ENCODE results near the gene ARHGAP10. TPM values are rescaled to one million over a fixed set of nuclear protein-coding genes. Genes with fewer than 3 reads are reported as not detected.
A peak's percentile ranks its signal among the peaks of the same experiment; 100 is the strongest.

Gene ARHGAP10
- total RNA-seq, 4 donors from 2014 or later: 131 to 217 (median 206) TPM

DNA sequence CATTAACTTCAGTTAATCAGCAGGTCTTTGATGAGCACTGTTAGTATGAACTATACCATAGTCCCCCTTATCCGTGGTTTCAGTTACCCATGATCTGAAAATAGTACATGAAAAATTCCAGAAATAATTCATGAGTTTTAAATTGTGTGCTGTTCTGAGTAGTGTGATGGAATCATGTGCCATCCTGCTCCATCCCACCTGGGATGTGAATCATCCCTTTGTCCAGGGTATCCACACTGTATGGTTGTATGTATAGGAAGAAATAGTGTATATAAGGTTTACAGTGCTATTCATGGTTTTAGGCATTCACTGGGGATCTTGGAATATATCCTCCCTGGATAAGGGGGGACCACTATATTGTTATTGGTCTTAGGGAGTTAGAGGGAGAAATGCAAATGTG lies 24.5 kb downstream of the ARHGAP10 start:
- 72 to 73% methylated on average over 1 of the region's 1 CpG for WGBS, 2 donors
- Histone ChIP-seq H3K9me3 (no peaks in the 10 kb centered on the region), H3K27me3 (no peaks in the 10 kb centered on the region), H3K4me3 (no peak overlapping the region), H3K4me1 (peaks cover 0 to 49% (median 24%) of the 10 kb centered on the region in 4 donors), H3K36me3 (peaks cover 0 to 7% (median 0%) of the 10 kb centered on the region in 3 donors), H3K27ac (peak overlapping the region in 2 of 4 donors; percentile 78 to 84)
- DNase-seq (ENCODE audit: low spot score in 2 of 2): no peak
- TF ChIP-seq, protein P1, sequence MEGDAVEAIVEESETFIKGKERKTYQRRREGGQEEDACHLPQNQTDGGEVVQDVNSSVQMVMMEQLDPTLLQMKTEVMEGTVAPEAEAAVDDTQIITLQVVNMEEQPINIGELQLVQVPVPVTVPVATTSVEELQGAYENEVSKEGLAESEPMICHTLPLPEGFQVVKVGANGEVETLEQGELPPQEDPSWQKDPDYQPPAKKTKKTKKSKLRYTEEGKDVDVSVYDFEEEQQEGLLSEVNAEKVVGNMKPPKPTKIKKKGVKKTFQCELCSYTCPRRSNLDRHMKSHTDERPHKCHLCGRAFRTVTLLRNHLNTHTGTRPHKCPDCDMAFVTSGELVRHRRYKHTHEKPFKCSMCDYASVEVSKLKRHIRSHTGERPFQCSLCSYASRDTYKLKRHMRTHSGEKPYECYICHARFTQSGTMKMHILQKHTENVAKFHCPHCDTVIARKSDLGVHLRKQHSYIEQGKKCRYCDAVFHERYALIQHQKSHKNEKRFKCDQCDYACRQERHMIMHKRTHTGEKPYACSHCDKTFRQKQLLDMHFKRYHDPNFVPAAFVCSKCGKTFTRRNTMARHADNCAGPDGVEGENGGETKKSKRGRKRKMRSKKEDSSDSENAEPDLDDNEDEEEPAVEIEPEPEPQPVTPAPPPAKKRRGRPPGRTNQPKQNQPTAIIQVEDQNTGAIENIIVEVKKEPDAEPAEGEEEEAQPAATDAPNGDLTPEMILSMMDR (IDR thresholded peaks at IDR 0.05): no peak
- TF ChIP-seq EP300 (IDR thresholded peaks at IDR 0.05) (no peak), POLR2A (IDR thresholded peaks at IDR 0.05) (no peak)

DNA sequence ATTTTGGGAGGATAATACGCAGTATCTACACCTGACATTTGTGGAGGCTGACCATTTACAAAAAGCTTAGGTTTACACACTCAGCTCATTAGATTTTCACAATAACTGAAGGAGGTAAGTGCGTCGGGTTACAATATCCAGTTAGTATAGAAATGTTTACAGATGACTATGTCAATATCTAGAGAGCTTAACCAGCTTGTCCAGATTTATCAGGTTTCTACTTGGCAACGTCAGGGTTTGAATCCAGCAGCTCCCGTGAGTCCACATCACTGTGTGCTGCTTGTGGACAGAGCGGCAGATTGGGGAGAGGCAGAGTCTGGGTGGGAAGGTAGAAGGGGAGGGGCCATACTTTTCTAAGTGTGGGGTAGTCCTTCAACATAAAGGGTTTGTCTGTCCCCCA lies 28.3 kb downstream of the ARHGAP10 start:
- Histone ChIP-seq H3K27me3 (no peaks in the 10 kb centered on the region), H3K27ac (no peak overlapping the region), H3K9me3 (no peaks in the 10 kb centered on the region), H3K4me1 (peaks cover 0 to 41% (median 11%) of the 10 kb centered on the region in 4 donors), H3K36me3 (peaks cover 0 to 7% (median 0%) of the 10 kb centered on the region in 3 donors), H3K4me3 (no peak overlapping the region)
- 80 to 87% methylated on average over 6 of the region's 6 CpGs for WGBS, 2 donors
- TF ChIP-seq POLR2A (IDR thresholded peaks at IDR 0.05): no peak
- no peak for TF ChIP-seq EP300 (IDR thresholded peaks at IDR 0.05)
- TF ChIP-seq, protein P1 (IDR thresholded peaks at IDR 0.05): no peak
- no peak for DNase-seq (ENCODE audit: low spot score in 2 of 2)

DNA sequence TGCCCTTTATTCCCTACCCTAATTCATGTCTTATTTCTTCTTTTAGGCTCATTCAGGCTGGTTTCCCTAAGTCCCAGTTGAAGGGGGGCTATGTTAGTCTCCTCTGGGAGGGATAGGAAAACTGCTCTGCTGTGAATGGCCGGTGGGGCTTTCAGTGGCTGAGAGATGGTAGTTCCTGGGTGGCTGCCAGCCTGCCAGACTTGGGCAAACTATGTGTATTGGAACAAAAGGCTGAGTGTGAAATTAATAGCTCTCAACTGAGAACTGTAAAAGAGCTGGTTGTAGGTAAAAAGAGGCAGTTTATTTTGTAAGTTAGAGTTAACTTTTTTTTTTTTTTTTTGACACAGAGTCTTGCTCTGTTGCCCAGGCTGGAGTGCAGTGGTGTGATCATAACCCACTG lies 28.8 kb downstream of the ARHGAP10 start:
- Histone ChIP-seq H3K27me3 (no peaks in the 10 kb centered on the region), H3K27ac (no peak overlapping the region), H3K9me3 (no peaks in the 10 kb centered on the region), H3K4me3 (no peak overlapping the region), H3K4me1 (peaks cover 0 to 39% (median 9%) of the 10 kb centered on the region in 4 donors), H3K36me3 (peaks cover 0 to 7% (median 0%) of the 10 kb centered on the region in 3 donors)
- no peak for TF ChIP-seq EP300 (IDR thresholded peaks at IDR 0.05)
- WGBS, 2 donors: 24 to 33% methylated on average over 1 of the region's 1 CpG
- peak in 1 of 2 donors; percentile 30 for DNase-seq (ENCODE audit: low spot score in 2 of 2)

DNA sequence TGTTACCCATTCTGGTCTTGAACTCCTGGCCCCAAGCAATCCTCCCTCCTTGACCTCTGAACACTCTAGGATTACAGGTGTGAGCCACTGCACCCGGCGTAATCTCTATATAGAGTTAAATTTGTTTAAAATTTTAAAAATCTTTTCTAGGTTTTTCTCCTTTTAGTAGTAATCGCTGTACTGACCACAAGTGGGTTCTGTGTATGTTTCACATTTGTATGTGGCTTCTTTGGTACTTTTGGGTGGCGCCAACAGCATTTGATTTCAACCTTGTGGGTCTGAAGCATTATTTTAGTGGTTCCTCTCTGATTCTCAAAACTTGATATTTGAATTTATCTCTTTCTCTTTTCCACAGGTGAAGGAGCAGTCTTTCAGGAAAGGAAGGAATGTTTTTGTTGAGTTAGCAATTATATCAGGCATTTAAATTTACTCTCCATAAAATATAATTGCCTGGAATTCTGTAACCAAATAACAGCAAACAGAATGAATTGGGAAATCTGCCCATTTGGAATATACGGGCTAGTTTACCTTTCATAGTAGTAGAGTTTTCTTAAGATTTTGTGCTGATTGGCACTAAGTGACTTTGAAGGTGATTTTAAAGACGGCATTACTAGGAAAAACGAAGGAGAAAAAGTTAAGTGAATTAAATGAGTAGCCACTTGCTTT lies 29.5 kb downstream of the ARHGAP10 start:
- H3K27ac ChIP-seq: no peak overlapping the region
- 86 to 94% methylated on average over 7 of the region's 7 CpGs for WGBS, 2 donors

DNA sequence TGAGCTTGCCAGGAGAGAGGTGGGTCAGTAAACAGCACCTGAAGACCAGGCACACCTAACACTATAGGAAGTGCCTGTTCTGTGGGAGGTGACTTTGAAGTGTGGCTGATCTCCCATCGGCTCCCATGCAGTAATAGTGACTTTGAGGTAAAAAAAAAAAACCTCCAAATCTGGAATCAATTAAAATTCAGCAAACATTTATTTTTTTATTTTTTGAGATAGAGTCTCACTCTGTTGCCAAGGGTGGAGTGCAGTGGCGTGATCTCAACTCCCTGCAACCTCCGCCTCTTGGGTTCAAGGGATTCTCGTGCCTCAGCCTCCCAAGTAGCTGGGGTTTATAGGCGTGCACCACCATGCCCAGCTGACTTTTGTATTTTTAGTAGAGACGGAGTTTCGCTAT lies 32.4 kb downstream of the ARHGAP10 start:
- H3K9me3 ChIP-seq: no peaks in the 10 kb centered on the region
- peaks cover 0 to 4% (median 0%) of the 10 kb centered on the region in 3 donors for H3K36me3 ChIP-seq
- no peak overlapping the region for H3K4me3 ChIP-seq
- no peak for DNase-seq (ENCODE audit: low spot score in 2 of 2)
- peaks cover 0 to 45% (median 4%) of the 10 kb centered on the region in 4 donors for H3K4me1 ChIP-seq
- no peak overlapping the region for H3K27ac ChIP-seq
- TF ChIP-seq EP300 (IDR thresholded peaks at IDR 0.05) (no peak), POLR2A (IDR thresholded peaks at IDR 0.05) (no peak)
- TF ChIP-seq, protein P1 (IDR thresholded peaks at IDR 0.05): no peak
- 73 to 76% methylated on average over 7 of the region's 7 CpGs for WGBS, 2 donors
- H3K27me3 ChIP-seq: no peaks in the 10 kb centered on the region

More for the DNA sequence above, 29.5 kb downstream of the ARHGAP10 start:
- Histone ChIP-seq H3K4me1 (peaks cover 0 to 34% (median 3%) of the 10 kb centered on the region in 4 donors), H3K9me3 (no peaks in the 10 kb centered on the region), H3K27me3 (no peaks in the 10 kb centered on the region), H3K36me3 (peaks cover 0 to 7% (median 0%) of the 10 kb centered on the region in 3 donors), H3K4me3 (no peak overlapping the region)
- no peak for DNase-seq (ENCODE audit: low spot score in 2 of 2)
- TF ChIP-seq, protein P1 (IDR thresholded peaks at IDR 0.05): no peak
- TF ChIP-seq POLR2A (IDR thresholded peaks at IDR 0.05) (no peak), EP300 (IDR thresholded peaks at IDR 0.05) (no peak)
